Neural progenitor cell (in vitro differentiated cells): Measurements from ENCODE around the gene SUPT3H. TPM values are rescaled to one million over a fixed set of nuclear protein-coding genes. Genes with fewer than 3 reads are reported as not detected.

Source experiments
- DNase-seq: peaks from one replicate; pipeline ENCODE4 v3.0.0-alpha.2; 2016; ENCODE audit warnings: low spot score
- H2AFZ ChIP-seq: fragments of 200-600 bp; sonication (generic); replicated peaks from 2 replicates; pipeline ENCODE4 v1.6.1; 2016; ENCODE audit warnings: antibody characterized with exemption
- H3F3A ChIP-seq: fragments of 200-600 bp; sonication (generic); 2 replicates; pipeline ENCODE4 v1.6.1; 2016; ENCODE audit warnings: antibody characterized with exemption, low read depth
- H3K27ac ChIP-seq: fragments of 200-600 bp; sonication (generic); 2 replicates; pipeline ENCODE4 v1.5.1; 2016; ENCODE audit warnings: mild to moderate bottlenecking
- H3K27me3 ChIP-seq: fragments of 200-600 bp; sonication (generic); 2 replicates; pipeline ENCODE4 v1.6.1; 2016; ENCODE audit warnings: mild to moderate bottlenecking, moderate library complexity
- H3K36me3 ChIP-seq: fragments of 200-600 bp; sonication (generic); 2 replicates; pipeline ENCODE4 v1.5.1; 2016
- H3K4me1 ChIP-seq: fragments of 200-600 bp; sonication (generic); 2 replicates; pipeline ENCODE4 v1.6.1; 2016; ENCODE audit warnings: mixed run types
- H3K4me2 ChIP-seq: fragments of 200-600 bp; sonication (generic); 2 replicates; pipeline ENCODE4 v1.6.1; 2016
- H3K4me3 ChIP-seq: fragments of 200-600 bp; sonication (generic); 2 replicates; pipeline ENCODE4 v1.5.1; 2016
- H3K79me2 ChIP-seq: fragments of 200-600 bp; sonication (generic); 2 replicates; pipeline ENCODE4 v1.6.1; 2016; ENCODE audit warnings: low read depth
- H3K9ac ChIP-seq: fragments of 200-600 bp; sonication (generic); 2 replicates; pipeline ENCODE4 v1.6.1; 2016
- H3K9me3 ChIP-seq: fragments of 200-600 bp; sonication (generic); 2 replicates; pipeline ENCODE4 v1.5.1; 2016; ENCODE audit warnings: low read depth
- H4K20me1 ChIP-seq: fragments of 200-600 bp; sonication (generic); 2 replicates; pipeline ENCODE4 v1.6.1; 2016; ENCODE audit warnings: low read depth
- H3K27ac Mint-ChIP-seq: 3 replicates; pipeline ENCODE4 v1.8.0; 2021; ENCODE audit warnings: mixed read lengths
- H3K27me3 Mint-ChIP-seq: 2 replicates; pipeline ENCODE4 v1.8.0; 2022; ENCODE audit warnings: low read depth, mild to moderate bottlenecking, inconsistent platforms, moderate library complexity, mixed read lengths; ENCODE audit not compliant: insufficient read depth
- H3K36me3 Mint-ChIP-seq: 3 replicates; pipeline ENCODE4 v1.8.0; 2021; ENCODE audit warnings: mixed read lengths
- H3K4me1 Mint-ChIP-seq: 3 replicates; pipeline ENCODE4 v1.8.0; 2021; ENCODE audit warnings: mixed read lengths
- H3K4me3 Mint-ChIP-seq: 3 replicates; pipeline ENCODE4 v1.8.0; 2021; ENCODE audit warnings: mild to moderate bottlenecking, moderate library complexity, mixed read lengths
- H3K9me3 Mint-ChIP-seq: 3 replicates; pipeline ENCODE4 v1.8.0; 2020; ENCODE audit warnings: mixed read lengths
- EZH2 ChIP-seq: fragments of 200-600 bp; sonication (generic); IDR thresholded peaks from 2 replicates; pipeline ENCODE4 v1.6.1; 2017; ENCODE audit warnings: antibody characterized with exemption, mild to moderate bottlenecking, moderate library complexity
- EZH2phosphoT487 ChIP-seq: fragments of 200-600 bp; sonication (generic); IDR thresholded peaks from 2 replicates; pipeline ENCODE4 v1.6.1; 2017; ENCODE audit warnings: antibody characterized with exemption
- total RNA-seq: library from RNA; depleted of rRNA; stranded (reverse); fragments of >200 nt; gene quantifications from 2 replicates; pipeline ENCODE4 v1.2.3, GENCODE V29; 2015; ENCODE audit warnings: low replicate concordance
- TF ChIP-seq, protein P1 (sequence below): fragments of 200-600 bp; sonication (generic); IDR thresholded peaks from 2 replicates; pipeline ENCODE4 v1.5.1; 2017; ENCODE audit warnings: antibody characterized with exemption, mild to moderate bottlenecking

Gene SUPT3H
- total RNA-seq, 1 donor from 2014 or later, result 16.3 TPM

- DNase-seq, result no peak
- Mint-ChIP-seq H3K4me3 (no peak overlapping the region), H3K4me1 (no peaks in the 10 kb centered on the region), H3K9me3 (peaks cover 15% of the 10 kb centered on the region), H3K27me3 (peaks cover 4% of the 10 kb centered on the region), H3K27ac (no peak overlapping the region), H3K36me3 (peaks cover 2% of the 10 kb centered on the region)
- Histone ChIP-seq H3K9ac (no peak overlapping the region), H3K79me2 (no peaks in the 10 kb centered on the region), H2AFZ (no peak overlapping the region), H3K4me3 (no peak overlapping the region), H4K20me1 (no peaks in the 10 kb centered on the region), H3K4me1 (no peaks in the 10 kb centered on the region), H3K36me3 (no peaks in the 10 kb centered on the region), H3K27ac (no peak overlapping the region), H3K4me2 (no peak overlapping the region), H3K9me3 (no peaks in the 10 kb centered on the region), H3K27me3 (no peaks in the 10 kb centered on the region), H3F3A (no peaks in the 10 kb centered on the region)
- TF ChIP-seq EZH2 (no peak), EZH2phosphoT487 (no peak)
Measured at GRCh38 chr6:44788387-44788981, 589.2 kb downstream of the SUPT3H start.

GRCh38 chr6:44787254-44787834 is 590.4 kb downstream of the SUPT3H start:
- Histone ChIP-seq H3K4me3 (no peak overlapping the region), H3K9ac (no peak overlapping the region), H3K36me3 (no peaks in the 10 kb centered on the region), H3K4me1 (peaks cover 5% of the 10 kb centered on the region), H3K4me2 (no peak overlapping the region), H3F3A (no peaks in the 10 kb centered on the region), H3K79me2 (no peaks in the 10 kb centered on the region), H4K20me1 (no peaks in the 10 kb centered on the region), H2AFZ (no peak overlapping the region), H3K9me3 (no peaks in the 10 kb centered on the region), H3K27ac (no peak overlapping the region), H3K27me3 (no peaks in the 10 kb centered on the region)
- Mint-ChIP-seq H3K36me3 (peaks cover 2% of the 10 kb centered on the region), H3K27ac (no peak overlapping the region), H3K4me3 (no peak overlapping the region), H3K4me1 (no peaks in the 10 kb centered on the region), H3K27me3 (no peaks in the 10 kb centered on the region), H3K9me3 (peaks cover 15% of the 10 kb centered on the region)
- DNase-seq, result no peak
- no peak for TF ChIP-seq EZH2phosphoT487
- TF ChIP-seq, protein P1, sequence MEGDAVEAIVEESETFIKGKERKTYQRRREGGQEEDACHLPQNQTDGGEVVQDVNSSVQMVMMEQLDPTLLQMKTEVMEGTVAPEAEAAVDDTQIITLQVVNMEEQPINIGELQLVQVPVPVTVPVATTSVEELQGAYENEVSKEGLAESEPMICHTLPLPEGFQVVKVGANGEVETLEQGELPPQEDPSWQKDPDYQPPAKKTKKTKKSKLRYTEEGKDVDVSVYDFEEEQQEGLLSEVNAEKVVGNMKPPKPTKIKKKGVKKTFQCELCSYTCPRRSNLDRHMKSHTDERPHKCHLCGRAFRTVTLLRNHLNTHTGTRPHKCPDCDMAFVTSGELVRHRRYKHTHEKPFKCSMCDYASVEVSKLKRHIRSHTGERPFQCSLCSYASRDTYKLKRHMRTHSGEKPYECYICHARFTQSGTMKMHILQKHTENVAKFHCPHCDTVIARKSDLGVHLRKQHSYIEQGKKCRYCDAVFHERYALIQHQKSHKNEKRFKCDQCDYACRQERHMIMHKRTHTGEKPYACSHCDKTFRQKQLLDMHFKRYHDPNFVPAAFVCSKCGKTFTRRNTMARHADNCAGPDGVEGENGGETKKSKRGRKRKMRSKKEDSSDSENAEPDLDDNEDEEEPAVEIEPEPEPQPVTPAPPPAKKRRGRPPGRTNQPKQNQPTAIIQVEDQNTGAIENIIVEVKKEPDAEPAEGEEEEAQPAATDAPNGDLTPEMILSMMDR, result no peak
- TF ChIP-seq EZH2, result no peak

DNA sequence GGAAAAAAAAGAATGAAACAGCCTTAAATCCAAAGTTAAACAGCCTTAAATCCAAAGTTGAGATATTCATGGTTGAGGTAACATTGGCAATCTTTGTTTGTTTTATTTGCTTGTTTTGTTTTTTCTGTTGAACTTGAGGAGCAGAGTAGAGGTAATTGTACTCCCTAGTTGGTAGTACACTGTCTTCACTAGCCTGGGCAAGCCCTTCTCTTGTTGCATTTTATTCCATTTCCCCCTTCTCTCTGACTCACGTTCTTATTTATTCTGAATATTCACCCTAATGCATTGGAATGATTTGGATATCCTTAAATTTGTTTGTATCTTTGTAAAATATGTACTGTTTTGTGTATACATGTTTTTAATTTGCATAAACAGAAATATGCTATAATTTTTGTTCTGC is 592.6 kb downstream of the SUPT3H start:
- H3K27me3 ChIP-seq, result no peaks in the 10 kb centered on the region
- no peaks in the 10 kb centered on the region for H3K9me3 ChIP-seq
- no peaks in the 10 kb centered on the region for H3K79me2 ChIP-seq
- no peaks in the 10 kb centered on the region for H3K36me3 ChIP-seq
- TF ChIP-seq EZH2phosphoT487, result no peak
- TF ChIP-seq EZH2, result no peak
- TF ChIP-seq, protein P1, result no peak
- no peak for DNase-seq
- H3K4me2 ChIP-seq, result no peak overlapping the region
- H2AFZ ChIP-seq, result no peak overlapping the region
- no peak overlapping the region for H3K4me3 ChIP-seq
- Mint-ChIP-seq H3K9me3 (peaks cover 13% of the 10 kb centered on the region), H3K4me3 (no peak overlapping the region), H3K27ac (no peak overlapping the region), H3K4me1 (peaks cover 2% of the 10 kb centered on the region), H3K36me3 (peaks cover 2% of the 10 kb centered on the region), H3K27me3 (peaks cover 2% of the 10 kb centered on the region)
- no peaks in the 10 kb centered on the region for H3F3A ChIP-seq
- H3K9ac ChIP-seq, result no peak overlapping the region
- H4K20me1 ChIP-seq, result no peaks in the 10 kb centered on the region
- no peak overlapping the region for H3K27ac ChIP-seq
- H3K4me1 ChIP-seq, result peaks cover 12% of the 10 kb centered on the region

DNA sequence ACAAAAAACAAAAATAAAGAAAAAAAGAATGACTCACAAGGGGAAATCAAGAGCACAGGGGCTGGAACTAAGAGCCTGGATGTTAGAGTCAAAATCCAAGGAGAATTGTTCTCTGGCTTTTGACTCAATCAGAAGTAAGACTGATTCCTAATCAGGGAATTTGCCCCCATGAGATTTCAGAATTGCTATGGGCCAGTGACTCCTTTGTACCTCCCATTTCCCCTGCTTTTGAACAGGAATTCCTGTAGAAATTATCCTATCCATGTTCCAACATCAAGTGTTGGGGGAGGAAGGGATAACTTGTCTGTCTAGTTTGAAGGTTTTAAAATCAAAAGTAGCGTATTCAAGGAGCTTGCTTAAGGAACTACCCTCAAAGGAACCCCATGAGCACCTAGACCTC is 593.5 kb downstream of the SUPT3H start:
- Histone ChIP-seq H3K9me3 (no peaks in the 10 kb centered on the region), H3K79me2 (no peaks in the 10 kb centered on the region), H4K20me1 (no peaks in the 10 kb centered on the region), H2AFZ (no peak overlapping the region), H3K36me3 (no peaks in the 10 kb centered on the region), H3F3A (no peaks in the 10 kb centered on the region), H3K9ac (no peak overlapping the region), H3K4me3 (no peak overlapping the region), H3K27ac (no peak overlapping the region), H3K27me3 (no peaks in the 10 kb centered on the region), H3K4me1 (peaks cover 12% of the 10 kb centered on the region), H3K4me2 (no peak overlapping the region)
- peaks cover 2% of the 10 kb centered on the region for H3K27me3 Mint-ChIP-seq
- H3K9me3 Mint-ChIP-seq, result peaks cover 13% of the 10 kb centered on the region
- H3K4me3 Mint-ChIP-seq, result no peak overlapping the region
- TF ChIP-seq, protein P1, result no peak
- H3K27ac Mint-ChIP-seq, result no peak overlapping the region
- no peak for DNase-seq
- peaks cover 2% of the 10 kb centered on the region for H3K36me3 Mint-ChIP-seq
- peaks cover 2% of the 10 kb centered on the region for H3K4me1 Mint-ChIP-seq
